ENCODE results near the gene SPTBN5. TPM values are rescaled to one million over a fixed set of nuclear protein-coding genes. Genes with fewer than 3 reads are reported as not detected.
A peak's percentile ranks its signal among the peaks of the same experiment; 100 is the strongest.

Gene SPTBN5
- total and polyA plus RNA-seq, 2 donors (not counting 1 experiment from before 2014, with no cell fraction given) = 0.55 to 1.4 TPM

DNA sequence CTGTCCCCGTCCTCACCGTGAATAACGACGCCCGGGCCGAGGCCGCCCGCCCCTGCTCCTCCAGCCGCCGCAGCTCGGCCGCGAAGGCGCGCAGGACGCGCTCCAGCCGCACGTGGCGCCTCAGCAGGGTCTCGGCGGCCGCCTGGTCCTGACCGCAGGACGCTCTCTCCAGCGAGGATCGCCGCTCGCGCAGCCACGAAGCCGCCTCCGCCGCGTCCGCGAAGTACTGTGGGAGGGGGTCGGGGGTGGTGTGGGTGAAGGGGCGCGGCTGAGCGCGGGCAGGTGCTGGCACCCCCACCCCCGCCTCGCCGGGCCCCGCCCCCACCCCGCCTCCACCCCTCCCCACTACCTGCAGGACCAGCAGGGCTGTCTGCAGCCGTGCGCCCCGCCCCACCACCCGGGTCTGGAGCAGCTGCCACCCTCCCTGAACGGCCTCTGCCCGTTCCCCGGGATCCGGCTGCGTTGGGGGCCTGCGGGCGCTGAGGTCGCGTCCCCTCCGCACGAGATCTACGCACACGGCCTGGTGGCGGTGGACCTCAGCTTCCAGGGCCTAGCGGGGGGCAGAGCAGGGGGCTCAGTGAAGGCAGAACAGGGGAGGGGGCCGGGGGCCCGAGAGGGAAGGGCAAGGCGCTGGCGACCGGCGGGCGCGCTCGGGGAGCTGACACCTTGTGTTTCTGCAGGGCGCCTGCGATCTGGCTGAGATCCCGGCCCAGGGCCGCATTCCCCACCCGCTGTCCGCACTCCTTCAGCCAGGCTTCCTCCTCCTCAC, 11.7 kb downstream of the SPTBN5 start:
- peaks cover 16 to 17% of the 10 kb centered on the region in 2 donors for H3K4me1 ChIP-seq (ENCODE audit: control insufficient read depth in 2 of 2, insufficient read depth in 2 of 2, low read length in 2 of 2)
- peaks cover 20% of the 10 kb centered on the region for H3K27me3 Mint-ChIP-seq
- intact Hi-C loops (cut with micrococcal nuclease) = no loop called here
- DNase-seq (no peak), ATAC-seq (ENCODE audit: low read depth) (peak; percentile 39)
- H3K4me3 Mint-ChIP-seq = peak overlapping the region; percentile 49
- no peaks in the 10 kb centered on the region for H3K36me3 ChIP-seq (replicated peaks in 1 of 2; ENCODE audit: control extremely low read depth in 1 of 2, control insufficient read depth in 1 of 2, extremely low read depth in 1 of 2, insufficient read depth in 2 of 2, low read length in 1 of 2)
- no peak overlapping the region for H3K27ac ChIP-seq (ENCODE audit: low read length in 2 of 2)
- ChIA-PET POLR2A (interaction anchor here (0.7 kb wide), 1 partner anchor 22 kb away, joined by 3 read pairs; no protein-coding TSS in a partner anchor), CTCF (no interaction called here)
- no peaks in the 10 kb centered on the region for H3K9me3 Mint-ChIP-seq (ENCODE audit: insufficient read depth)
- H3K79me2 ChIP-seq (ENCODE audit: control insufficient read depth, insufficient read depth, low read length) = no peaks in the 10 kb centered on the region
- H3K27ac Mint-ChIP-seq = no peak overlapping the region
- WGBS (ENCODE audit: insufficient coverage) = 28% methylated on average over 55 of the region's 81 CpGs
- H3K4me3 ChIP-seq (ENCODE audit: control extremely low read depth in 1 of 5, extremely low read depth in 1 of 5, insufficient read depth in 1 of 5, low read depth in 2 of 5, low read length in 4 of 5) = no peak overlapping the region
- no peaks in the 10 kb centered on the region for H3K9me3 ChIP-seq (ENCODE audit: control extremely low read depth in 1 of 3, control insufficient read depth in 2 of 3, insufficient read depth in 1 of 3, low read length in 2 of 3)
- TF ChIP-seq CTCF (IDR thresholded peaks at IDR 0.05) (no peak), EZH2 (IDR thresholded peaks at IDR 0.05; ENCODE audit: borderline replicate concordance, insufficient read depth, low read depth, low read length, poor library complexity, severe bottlenecking) (no peak)
- H4K20me1 ChIP-seq (ENCODE audit: control insufficient read depth, insufficient read depth, low read length, poor library complexity, severe bottlenecking) = no peaks in the 10 kb centered on the region
- H3K4me2 ChIP-seq (replicated peaks; ENCODE audit: low read depth, low read length, poor library complexity, severe bottlenecking) = peak overlapping the region; percentile 57
- peak overlapping the region; percentile 28 for H2AFZ ChIP-seq (ENCODE audit: insufficient read depth, low read depth, low read length, poor library complexity, severe bottlenecking)
- H3K9ac ChIP-seq (ENCODE audit: low read length) = no peak overlapping the region
- peaks cover 0 to 29% (median 3%) of the 10 kb centered on the region in 4 experiments for H3K27me3 ChIP-seq (replicated peaks in 1 of 4; ENCODE audit: control extremely low read depth in 1 of 4, control insufficient read depth in 3 of 4, insufficient read depth in 4 of 4, low read length in 3 of 4)
- peaks cover 17% of the 10 kb centered on the region for H3K4me1 Mint-ChIP-seq

DNA sequence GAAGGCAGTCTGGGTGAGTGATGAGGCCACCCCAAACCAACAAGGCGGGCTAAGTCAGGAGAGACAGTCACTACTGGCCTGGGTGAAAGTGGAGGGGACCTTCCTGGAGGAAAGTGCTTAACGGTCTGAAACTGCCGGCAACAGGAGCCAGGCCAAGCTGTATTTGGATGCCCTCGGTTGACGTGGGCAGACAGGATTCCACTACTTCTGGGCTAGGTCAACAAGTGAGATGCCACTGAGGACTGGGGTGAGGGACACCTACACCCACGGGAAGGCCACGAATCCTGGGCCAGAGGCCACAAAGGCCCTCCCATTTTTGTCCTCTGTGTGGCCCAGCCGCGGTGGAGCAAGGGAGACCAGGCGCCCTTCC, 12.3 kb downstream of the SPTBN5 start:
- ChIA-PET POLR2A (no interaction called here), CTCF (interaction anchor here (1.4 to 1.5 kb wide), 2 partner anchors 11 to 23 kb away, joined by 4 to 5 read pairs; no protein-coding TSS in a partner anchor)
- no peaks in the 10 kb centered on the region for H3K9me3 Mint-ChIP-seq (ENCODE audit: insufficient read depth)
- no peaks in the 10 kb centered on the region for H4K20me1 ChIP-seq (ENCODE audit: control insufficient read depth, insufficient read depth, low read length, poor library complexity, severe bottlenecking)
- WGBS (ENCODE audit: insufficient coverage) = 54% methylated on average over 10 of the region's 10 CpGs
- H3K27ac Mint-ChIP-seq = no peak overlapping the region
- H3K27me3 Mint-ChIP-seq = peaks cover 20% of the 10 kb centered on the region
- peak overlapping the region; percentile 28 for H2AFZ ChIP-seq (ENCODE audit: insufficient read depth, low read depth, low read length, poor library complexity, severe bottlenecking)
- TF ChIP-seq CTCF (IDR thresholded peaks at IDR 0.05) (no peak), EZH2 (IDR thresholded peaks at IDR 0.05; ENCODE audit: borderline replicate concordance, insufficient read depth, low read depth, low read length, poor library complexity, severe bottlenecking) (no peak)
- H3K4me3 ChIP-seq (ENCODE audit: control extremely low read depth in 1 of 5, extremely low read depth in 1 of 5, insufficient read depth in 1 of 5, low read depth in 2 of 5, low read length in 4 of 5) = no peak overlapping the region
- H3K27me3 ChIP-seq (replicated peaks in 1 of 4; ENCODE audit: control extremely low read depth in 1 of 4, control insufficient read depth in 3 of 4, insufficient read depth in 4 of 4, low read length in 3 of 4) = peaks cover 0 to 29% (median 3%) of the 10 kb centered on the region in 4 experiments
- no peaks in the 10 kb centered on the region for H3K36me3 ChIP-seq (replicated peaks in 1 of 2; ENCODE audit: control extremely low read depth in 1 of 2, control insufficient read depth in 1 of 2, extremely low read depth in 1 of 2, insufficient read depth in 2 of 2, low read length in 1 of 2)
- H3K4me3 Mint-ChIP-seq = peak overlapping the region; percentile 64
- intact Hi-C loops (cut with micrococcal nuclease) = no loop called here
- H3K4me2 ChIP-seq (replicated peaks; ENCODE audit: low read depth, low read length, poor library complexity, severe bottlenecking) = peak overlapping the region; percentile 57
- H3K4me1 Mint-ChIP-seq = peaks cover 17% of the 10 kb centered on the region
- H3K9ac ChIP-seq (ENCODE audit: low read length) = no peak overlapping the region
- no peak overlapping the region for H3K27ac ChIP-seq (ENCODE audit: low read length in 2 of 2)
- no peaks in the 10 kb centered on the region for H3K79me2 ChIP-seq (ENCODE audit: control insufficient read depth, insufficient read depth, low read length)
- DNase-seq (no peak), ATAC-seq (ENCODE audit: low read depth) (no peak)
- peaks cover 16 to 17% of the 10 kb centered on the region in 2 donors for H3K4me1 ChIP-seq (ENCODE audit: control insufficient read depth in 2 of 2, insufficient read depth in 2 of 2, low read length in 2 of 2)
- H3K9me3 ChIP-seq (ENCODE audit: control extremely low read depth in 1 of 3, control insufficient read depth in 2 of 3, insufficient read depth in 1 of 3, low read length in 2 of 3) = no peaks in the 10 kb centered on the region

Data from B cell (primary cell).